SK-N-SH (cell line): ENCODE measurements around the gene INHBE. TPM values are rescaled to one million over a fixed set of nuclear protein-coding genes. Genes with fewer than 3 reads are reported as not detected.
"Not testable (repeated sequence)": the region's sequence is repeated elsewhere in the genome, so short reads cannot be mapped to it uniquely, and the experiment has no call there.

ENCODE experiments used
- CTCF ChIA-PET: fragments of 300-600, 350-600 bp; formaldehyde crosslinking; extraction: SDS; loops from one replicate; lab custom pipeline; 2021; lab: Yijun Ruan, JAX
- POLR2A ChIA-PET: fragments of 350-600 bp; sonication (Branson Sonifier 250); formaldehyde crosslinking; extraction: SDS; loops from one replicate; lab custom pipeline; 2020; ENCODE audit warnings: antibody characterized with exemption, inconsistent platforms; lab: Yijun Ruan, JAX
- DNase-seq: peaks from one replicate; pipeline ENCODE4 v3.0.0; 2012
- H2AFZ ChIP-seq: fragments of 200-600 bp; sonication (generic); 2 replicates; pipeline ENCODE4 v1.8.1; 2016; ENCODE audit warnings: antibody characterized with exemption, mild to moderate bottlenecking, low read depth
- H3F3A ChIP-seq: fragments of 200-600 bp; sonication (generic); replicated peaks from 2 replicates; pipeline ENCODE3; 2016; ENCODE audit warnings: antibody characterized with exemption, mild to moderate bottlenecking; ENCODE audit not compliant: insufficient read depth
- H3K27ac ChIP-seq, 2 experiments: fragments of 200-500 bp in 1 of 2; fragments of 200-600 bp in 1 of 2; sonication (Bioruptor generic) in 1 of 2; sonication (generic), shearing (Covaris generic) in 1 of 2; 2 replicates each; pipeline versions ENCODE4 v1.5.1 to v1.6.1; 2014 to 2016; ENCODE audit warnings: low read depth in 2 of 2, inconsistent platforms in 1 of 2, low read length in 1 of 2, mild to moderate bottlenecking in 1 of 2, mixed read lengths in 1 of 2
- H3K27me3 ChIP-seq: fragments of 200-600 bp; sonication (generic), shearing (Covaris generic); 2 replicates; pipeline ENCODE4 v1.6.1; 2016; ENCODE audit warnings: mixed run types; ENCODE audit not compliant: insufficient read depth
- H3K36me3 ChIP-seq, 2 experiments: fragments of 200-500 bp in 1 of 2; fragments of 200-600 bp in 1 of 2; sonication (Bioruptor generic) in 1 of 2; sonication (generic) in 1 of 2; replicated peaks in 1 of 2; 2 replicates each; pipeline versions ENCODE3 to v1.5.1; 2014 to 2016; ENCODE audit warnings: low read length in 1 of 2, mild to moderate bottlenecking in 1 of 2; ENCODE audit not compliant: insufficient read depth in 2 of 2, control insufficient read depth in 1 of 2
- H3K4me1 ChIP-seq, 2 experiments: fragments of 200-500 bp in 1 of 2; fragments of 200-600 bp in 1 of 2; sonication (Bioruptor generic) in 1 of 2; sonication (generic), shearing (Covaris generic) in 1 of 2; 2 replicates each; pipeline versions ENCODE4 v1.5.1 to v1.6.1; 2014 to 2016; ENCODE audit warnings: low read depth in 1 of 2, low read length in 1 of 2, mixed run types in 1 of 2; ENCODE audit not compliant: insufficient read depth in 2 of 2, control insufficient read depth in 1 of 2
- H3K4me2 ChIP-seq: fragments of 200-600 bp; sonication (generic), shearing (Covaris generic); 2 replicates; pipeline ENCODE4 v1.6.1; 2017; ENCODE audit warnings: mixed run types
- H3K4me3 ChIP-seq, 2 experiments: fragments of 200-500 bp in 1 of 2; fragments of 200-600 bp in 1 of 2; sonication (Bioruptor generic) in 1 of 2; sonication (generic), shearing (Covaris generic) in 1 of 2; 2 replicates each; pipeline versions ENCODE4 v1.5.1 to v1.8.1; 2014 to 2016; ENCODE audit warnings: low read depth in 2 of 2, inconsistent platforms in 1 of 2, low read length in 1 of 2, mild to moderate bottlenecking in 1 of 2, mixed read lengths in 1 of 2, moderate library complexity in 1 of 2
- H3K79me2 ChIP-seq: fragments of 200-600 bp; sonication (generic); 2 replicates; pipeline ENCODE4 v1.8.1; 2017; ENCODE audit warnings: mild to moderate bottlenecking; ENCODE audit not compliant: insufficient read depth
- H3K9ac ChIP-seq: fragments of 200-600 bp; sonication (generic); 2 replicates; pipeline ENCODE4 v1.6.1; 2017; ENCODE audit warnings: mixed run types
- H3K9me2 ChIP-seq: fragments of 200-600 bp; sonication (generic); 2 replicates; pipeline ENCODE4 v1.6.1; 2017; ENCODE audit warnings: mixed run types
- H3K9me3 ChIP-seq: fragments of 200-600 bp; sonication (generic); 2 replicates; pipeline ENCODE4 v1.6.1; 2017; ENCODE audit warnings: mixed run types, mild to moderate bottlenecking, moderate library complexity
- H4K20me1 ChIP-seq: fragments of 200-600 bp; sonication (generic); 2 replicates; pipeline ENCODE4 v1.6.1; 2017; ENCODE audit warnings: mild to moderate bottlenecking, mixed run types; ENCODE audit not compliant: insufficient read depth
- CTCF ChIP-seq: fragments of 200-600 bp; sonication (generic); IDR thresholded peaks from 2 replicates; pipeline ENCODE4 v1.6.1; 2017; ENCODE audit warnings: antibody characterized with exemption, mild to moderate bottlenecking, moderate library complexity
- MEF2A ChIP-seq: IDR thresholded peaks from 2 replicates; pipeline ENCODE4 v1.4.0; 2012; ENCODE audit warnings: low read depth, borderline replicate concordance
- RXRA ChIP-seq: IDR thresholded peaks from 2 replicates; pipeline ENCODE4 v1.4.0; 2012; ENCODE audit warnings: low read depth, mild to moderate bottlenecking, borderline replicate concordance
- WGBS: methylation state at CpG from one replicate; pipeline ENCODE4 v1.1.6; 2017; ENCODE audit warnings: low lambda C conversion rate; 5-methylcytosine and 5-hydroxymethylcytosine counted together
- polyA plus RNA-seq, 3 experiments: library from polyadenylated mRNA; depleted of rRNA; stranded (reverse); fragments of >200 nt; gene quantifications; 2 replicates each; pipeline ENCODE4 v1.2.3, GENCODE V29; 2012
- TF ChIP-seq, protein P1 (sequence below): IDR thresholded peaks from 2 replicates; pipeline ENCODE4; 2012

The INHBE gene
- polyA plus RNA-seq, 1 of the 3 experiments (the other 2 are of a cell fraction): 0.03 TPM

DNA sequence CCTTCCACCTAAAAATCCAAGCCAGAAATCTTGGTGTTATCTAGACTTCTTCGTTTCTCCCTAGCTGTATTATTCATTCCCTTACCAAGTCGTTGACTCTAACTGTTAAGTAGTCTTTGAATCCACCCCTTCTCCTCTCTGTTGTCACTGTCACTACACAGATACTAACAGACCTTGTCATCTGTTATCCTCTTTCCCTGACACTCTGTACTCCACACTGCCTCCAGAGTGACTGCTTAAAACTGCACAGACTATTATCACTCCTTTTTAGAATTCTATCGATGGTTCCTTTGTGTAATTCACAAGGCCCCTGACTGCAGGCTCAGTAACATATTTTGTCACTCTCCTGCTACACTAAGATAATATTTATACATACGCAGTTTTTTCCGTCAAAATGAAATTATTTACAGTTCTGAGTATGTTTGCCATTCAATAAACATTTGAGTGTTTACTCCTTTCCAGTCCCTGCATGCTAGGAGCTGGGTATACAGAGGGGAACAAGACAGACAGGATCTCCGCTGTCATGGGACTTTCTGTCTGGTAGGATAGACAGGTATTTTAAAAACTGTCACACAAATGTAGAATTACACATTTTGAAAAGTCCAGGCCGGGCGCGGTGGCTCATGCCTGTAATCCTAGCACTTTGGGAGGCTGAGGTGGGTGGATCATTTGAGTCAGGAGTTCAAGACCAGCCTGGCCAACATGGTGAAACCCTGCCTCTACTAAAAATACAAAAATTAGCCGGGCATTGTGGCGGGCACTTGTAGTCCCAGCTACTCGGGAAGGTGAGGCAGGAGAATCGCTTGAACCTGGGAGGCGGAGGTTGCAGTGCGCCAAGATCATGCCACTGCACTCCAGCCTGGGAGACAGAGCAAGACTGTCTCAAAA is 36.5 kb downstream of the INHBE start:
- H4K20me1 ChIP-seq: 0 out of 2 replicates have a peak, but pooled peaks cover 4% of the 10 kb centered on the region
- no peak overlapping the region for H2AFZ ChIP-seq
- DNase-seq: no peak
- peaks cover 7% of the 10 kb centered on the region for H3F3A ChIP-seq
- TF ChIP-seq MEF2A (no peak), RXRA (no peak), CTCF (peak; percentile 31; the same call in 1 of the 2 replicates)
- no peaks in the 10 kb centered on the region for H3K9me2 ChIP-seq
- peaks cover 37 to 54% of the 10 kb centered on the region in 2 experiments for H3K36me3 ChIP-seq
- H3K4me3 ChIP-seq: no peak overlapping the region
- no peak overlapping the region for H3K27ac ChIP-seq
- ChIA-PET CTCF (interaction anchor here (0.9 to 1.9 kb wide), 3 partner anchors 10 to 25 kb away, joined by 3 to 7 read pairs (median 3); no protein-coding TSS in a partner anchor), POLR2A (interaction anchor here (1.6 kb wide), 1 partner anchor 28 kb away, joined by 4 read pairs; the partner anchor contains the start of gene DDIT3)
- H3K4me1 ChIP-seq: peaks cover 6 to 9% of the 10 kb centered on the region in 2 experiments; a peak in 3 of 4 replicates
- no peaks in the 10 kb centered on the region for H3K9me3 ChIP-seq
- H3K4me2 ChIP-seq: no peak overlapping the region
- H3K9ac ChIP-seq: no peak overlapping the region
- WGBS: 92% methylated on average over 15 of the region's 15 CpGs
- peaks cover 40% of the 10 kb centered on the region for H3K79me2 ChIP-seq
- H3K27me3 ChIP-seq: no peaks in the 10 kb centered on the region

GRCh38 chr12:57495051-57495701 is 40.1 kb downstream of the INHBE start:
- not testable (repeated sequence) for H3K9ac ChIP-seq, H3K4me3 ChIP-seq

GRCh38 chr12:57496822-57497221 is 41.7 kb downstream of the INHBE start:
- H3K9me3 ChIP-seq: no peaks in the 10 kb centered on the region
- TF ChIP-seq, protein P1, sequence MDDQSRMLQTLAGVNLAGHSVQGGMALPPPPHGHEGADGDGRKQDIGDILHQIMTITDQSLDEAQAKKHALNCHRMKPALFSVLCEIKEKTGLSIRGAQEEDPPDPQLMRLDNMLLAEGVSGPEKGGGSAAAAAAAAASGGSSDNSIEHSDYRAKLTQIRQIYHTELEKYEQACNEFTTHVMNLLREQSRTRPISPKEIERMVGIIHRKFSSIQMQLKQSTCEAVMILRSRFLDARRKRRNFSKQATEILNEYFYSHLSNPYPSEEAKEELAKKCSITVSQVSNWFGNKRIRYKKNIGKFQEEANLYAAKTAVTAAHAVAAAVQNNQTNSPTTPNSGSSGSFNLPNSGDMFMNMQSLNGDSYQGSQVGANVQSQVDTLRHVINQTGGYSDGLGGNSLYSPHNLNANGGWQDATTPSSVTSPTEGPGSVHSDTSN: no peak
- TF ChIP-seq, all 33 proteins: peak for 0
- Histone ChIP-seq H3K27me3 (no peaks in the 10 kb centered on the region), H3K9me2 (no peaks in the 10 kb centered on the region), H3K9ac (no peak overlapping the region), H4K20me1 (no peaks in the 10 kb centered on the region), H3K4me1 (no peaks in the 10 kb centered on the region), H3K79me2 (peaks cover 11% of the 10 kb centered on the region; the same call in 1 of the 2 replicates), H3K36me3 (peaks cover 47 to 70% of the 10 kb centered on the region in 2 experiments), H2AFZ (no peak overlapping the region), H3F3A (peaks cover 7% of the 10 kb centered on the region), H3K4me3 (no peak overlapping the region), H3K4me2 (no peak overlapping the region), H3K27ac (no peak overlapping the region)
- CTCF ChIA-PET: interaction anchor here (0.6 to 1.4 kb wide), 6 partner anchors 18 to 283 kb away, joined by 3 to 5 read pairs (median 4); partner anchors contain the start of gene GLI1
- DNase-seq: no peak
- POLR2A ChIA-PET: interaction anchor here (1.3 to 1.5 kb wide), 4 partner anchors 9 to 23 kb away, joined by 3 to 8 read pairs (median 5); partner anchors contain the start of gene DDIT3

More at GRCh38 chr12:57495051-57495701, 40.1 kb downstream of the INHBE start:
- H3K27ac ChIP-seq, H3K27me3 ChIP-seq, H3K9me2 ChIP-seq, CTCF ChIA-PET, POLR2A ChIA-PET, H3K9me3 ChIP-seq, H3K4me1 ChIP-seq, H4K20me1 ChIP-seq, DNase-seq, H2AFZ ChIP-seq, H3K4me2 ChIP-seq: not testable (repeated sequence)
- 96% methylated on average over 19 of the region's 48 CpGs for WGBS
- H3K79me2 ChIP-seq: peaks cover 20% of the 10 kb centered on the region
- peaks cover 51 to 70% of the 10 kb centered on the region in 2 experiments for H3K36me3 ChIP-seq
- H3F3A ChIP-seq: peaks cover 10% of the 10 kb centered on the region
